Loucy (cell line): Measurements from ENCODE around the gene KIF2C.
A peak's percentile ranks its signal among the peaks of the same experiment; 100 is the strongest.
"Not testable (repeated sequence)": the region's sequence is repeated elsewhere in the genome, so short reads cannot be mapped to it uniquely, and the experiment has no call there.

Experiments used
- H2AFZ ChIP-seq: fragments of 200-600 bp; sonication (generic); 2 replicates; pipeline ENCODE4 v1.6.0; 2016; ENCODE audit warnings: antibody characterized with exemption, mild to moderate bottlenecking, low read length, moderate library complexity
- H3F3A ChIP-seq: fragments of 200-600 bp; 2 replicates; pipeline ENCODE4 v1.6.0; 2016; ENCODE audit warnings: antibody characterized with exemption, low read depth, mild to moderate bottlenecking
- H3K27me3 ChIP-seq: fragments of 200-600 bp; sonication (generic); 2 replicates; pipeline ENCODE4 v1.6.1; 2014; ENCODE audit warnings: low read length, mild to moderate bottlenecking; ENCODE audit not compliant: insufficient read depth, poor library complexity, severe bottlenecking
- H3K36me3 ChIP-seq: fragments of 200-600 bp; sonication (generic); 2 replicates; pipeline ENCODE4 v1.6.1; 2016; ENCODE audit warnings: low read length; ENCODE audit not compliant: insufficient read depth
- H3K4me1 ChIP-seq: fragments of 200-600 bp; sonication (generic); 2 replicates; pipeline ENCODE4 v1.5.1; 2014; ENCODE audit warnings: low read length, mild to moderate bottlenecking; ENCODE audit not compliant: insufficient read depth, poor library complexity, severe bottlenecking
- H3K4me2 ChIP-seq: fragments of 200-600 bp; sonication (generic); 2 replicates; pipeline ENCODE4 v1.6.0; 2014; ENCODE audit warnings: antibody characterized with exemption, low read length, low read depth, mild to moderate bottlenecking; ENCODE audit not compliant: poor library complexity, severe bottlenecking
- H3K4me3 ChIP-seq: fragments of 200-600 bp; sonication (generic); 2 replicates; pipeline ENCODE4 v1.5.1; 2014; ENCODE audit warnings: low read length, mild to moderate bottlenecking, mixed read lengths; ENCODE audit not compliant: poor library complexity, severe bottlenecking
- H3K79me2 ChIP-seq: fragments of 200-600 bp; sonication (generic); 2 replicates; pipeline ENCODE4 v1.6.1; 2014; ENCODE audit warnings: low read length; ENCODE audit not compliant: insufficient read depth
- H3K9ac ChIP-seq: fragments of 200-600 bp; sonication (generic); 2 replicates; pipeline ENCODE4 v1.6.0; 2014; ENCODE audit warnings: mild to moderate bottlenecking, low read depth, low read length, moderate library complexity; ENCODE audit not compliant: poor library complexity, severe bottlenecking
- H3K9me2 ChIP-seq: fragments of 200-600 bp; sonication (generic); replicated peaks from 2 replicates; pipeline ENCODE4 v1.6.1; 2016; ENCODE audit warnings: low read depth, low read length, mixed read lengths
- H3K9me3 ChIP-seq: fragments of 200-600 bp; sonication (generic); 2 replicates; pipeline ENCODE4 v1.6.1; 2014; ENCODE audit warnings: mild to moderate bottlenecking, antibody characterized with exemption, low read length, low read depth; ENCODE audit not compliant: insufficient read depth
- H4K20me1 ChIP-seq: fragments of 200-600 bp; sonication (generic); 2 replicates; pipeline ENCODE4 v1.6.0; 2014; ENCODE audit warnings: antibody characterized with exemption, low read length, mild to moderate bottlenecking; ENCODE audit not compliant: insufficient read depth, poor library complexity, severe bottlenecking
- CTCF ChIP-seq: fragments of 200-600 bp; sonication (generic); conservative IDR thresholded peaks from 2 replicates; pipeline ENCODE4 v1.5.1; 2014; ENCODE audit warnings: mild to moderate bottlenecking, antibody characterized with exemption, low read length
- EZH2phosphoT487 ChIP-seq: fragments of 200-600 bp; IDR thresholded peaks from 2 replicates; pipeline ENCODE4 v1.6.1; 2018; ENCODE audit warnings: antibody characterized with exemption, mild to moderate bottlenecking, moderate library complexity, borderline replicate concordance

The KIF2C gene

GRCh38 chr1:44760876-44761275 is 21.2 kb downstream of the KIF2C start:
- Histone ChIP-seq H3K4me1 (no peaks in the 10 kb centered on the region), H3K9me3 (no peaks in the 10 kb centered on the region), H3K4me2 (no peak overlapping the region), H3K36me3 (peaks cover 89% of the 10 kb centered on the region; the same call in 1 of the 2 replicates), H3K79me2 (no peaks in the 10 kb centered on the region), H3K4me3 (no peak overlapping the region), H2AFZ (no peak overlapping the region), H3F3A (no peaks in the 10 kb centered on the region), H3K27me3 (no peaks in the 10 kb centered on the region), H4K20me1 (no peaks in the 10 kb centered on the region), H3K9me2 (no peaks in the 10 kb centered on the region), H3K9ac (no peak overlapping the region)
- no peak for TF ChIP-seq EZH2phosphoT487
- TF ChIP-seq CTCF, result no peak

- not testable (repeated sequence) for H3K27me3 ChIP-seq, H2AFZ ChIP-seq, H3K4me2 ChIP-seq, H3K9ac ChIP-seq, H3K9me2 ChIP-seq, H3F3A ChIP-seq, H3K4me1 ChIP-seq, H3K9me3 ChIP-seq, H4K20me1 ChIP-seq, H3K4me3 ChIP-seq, H3K79me2 ChIP-seq
- H3K36me3 ChIP-seq, result peaks cover 63% of the 10 kb centered on the region; the same call in 1 of the 2 replicates
Measured at GRCh38 chr1:44766421-44766820, 26.8 kb downstream of the KIF2C start.

GRCh38 chr1:44775078-44775929 is 35.7 kb downstream of the KIF2C start, which contains the start of gene RPS8:
RPS8 (plus strand) TSS chr1:44775540; CDS start chr1:44775597, 57 bp downstream.
- Histone ChIP-seq H3K9me3 (no peaks in the 10 kb centered on the region), H3K9me2 (no peaks in the 10 kb centered on the region), H2AFZ (peak within 1 kb of the TSS; percentile 82), H3K36me3 (peaks cover 35% of the 10 kb centered on the region), H4K20me1 (peaks cover 39% of the 10 kb centered on the region), H3F3A (no peaks in the 10 kb centered on the region), H3K79me2 (peaks cover 61% of the 10 kb centered on the region), H3K27me3 (peaks cover 14% of the 10 kb centered on the region), H3K4me2 (peak within 1 kb of the TSS; percentile 98), H3K9ac (peak within 1 kb of the TSS; percentile 98), H3K4me1 (peaks cover 22% of the 10 kb centered on the region), H3K4me3 (peak within 1 kb of the TSS; percentile 98)
- TF ChIP-seq EZH2phosphoT487 (no peak), CTCF (no peak)
